ENCODE measurements around the gene ARHGEF2.

- TF ChIP-seq CTCF (IDR thresholded peaks at IDR 0.05 in 4 of 5, conservative IDR thresholded peaks at IDR 0.05 in 1 of 5) (no peak), POLR2A (IDR thresholded peaks at IDR 0.05) (no peak)
These were observed 6.2 kb downstream of the ARHGEF2 start for GRCh38 chr1:155971910-155972809.
